HepG2 (cell line): ENCODE measurements around the gene CYP27A1. TPM values are rescaled to one million over a fixed set of nuclear protein-coding genes. Genes with fewer than 3 reads are reported as not detected.

Experiments used
- ATAC-seq: fragments of 200-7000 bp; cut with Tn5 transposase; 3 replicates; pipeline ENCODE4 v1.9.1; 2020; ENCODE audit warnings: mild to moderate bottlenecking, moderate library complexity
- BruUV-seq: library from RNA; stranded (reverse); fragments of 400-500 nt; replicated peaks from 2 replicates; lab custom pipeline; 2021; lab: Mats Ljungman, UMichigan
- CTCF ChIA-PET: fragments of 300-600 bp; formaldehyde crosslinking; extraction: SDS; loops from one replicate; lab custom pipeline; 2021; ENCODE audit warnings: low total read pairs, inconsistent platforms, low intra/inter-chr PET ratio; lab: Yijun Ruan, JAX
- POLR2A ChIA-PET: fragments of 350-600 bp; sonication (Branson Sonifier 250); formaldehyde crosslinking; loops from one replicate; lab custom pipeline; 2020; ENCODE audit warnings: antibody characterized with exemption, inconsistent platforms; lab: Yijun Ruan, JAX
- DNase-seq: peaks from one replicate; pipeline ENCODE4 v3.0.0-alpha.2; 2015; ENCODE audit warnings: low spot score
- FAIRE-seq: peaks from 3 replicates; lab custom pipeline; 2011; peaks lifted over from hg19 to GRCh38; lab: Jason Lieb, UNC
- H2AFZ ChIP-seq: one replicate; pipeline ENCODE4 v1.6.1; 2011; ENCODE audit warnings: low read length, inconsistent platforms
- H3K27ac ChIP-seq: fragments of 300-600 bp; 3 replicates; pipeline ENCODE4 v1.8.0; 2011; ENCODE audit warnings: mixed run types, mild to moderate bottlenecking, mixed read lengths, low read length, inconsistent platforms; ENCODE audit not compliant: insufficient read depth; ENCODE audit errors: extremely low read length
- H3K27me3 ChIP-seq, 2 experiments: fragments of 200-600 bp in 1 of 2; 2 replicates in 1 of 2; 3 replicates in 1 of 2; pipeline versions ENCODE4 v1.6.0 to v1.8.0; 2011; ENCODE audit warnings: low read length in 2 of 2, mild to moderate bottlenecking in 2 of 2, moderate library complexity in 2 of 2, inconsistent platforms in 1 of 2; ENCODE audit not compliant: insufficient read depth in 2 of 2, control insufficient read depth in 1 of 2
- H3K36me3 ChIP-seq, 2 experiments: fragments of 200-600 bp in 1 of 2; replicated peaks in 1 of 2; 2 replicates in 1 of 2; 3 replicates in 1 of 2; pipeline versions ENCODE4 v1.5.1 to v1.8.0; 2011; ENCODE audit warnings: low read length in 2 of 2, inconsistent platforms in 1 of 2; ENCODE audit not compliant: insufficient read depth in 2 of 2, control insufficient read depth in 1 of 2
- H3K4me1 ChIP-seq: 2 replicates; pipeline ENCODE4 v1.5.1; 2012; ENCODE audit warnings: low read length, inconsistent platforms; ENCODE audit not compliant: insufficient read depth
- H3K4me2 ChIP-seq: 2 replicates; pipeline ENCODE4 v1.6.0; 2011; ENCODE audit warnings: low read depth, low read length, inconsistent platforms
- H3K4me3 ChIP-seq, 3 experiments: fragments of 200-600 bp in 1 of 3; sonication (generic), shearing (Covaris generic) in 1 of 3; replicated peaks in 1 of 3; 2 replicates each; pipeline ENCODE4 v1.5.1; 2011 to 2016; ENCODE audit warnings: low read length in 3 of 3, inconsistent platforms in 2 of 3, low read depth in 2 of 3, mild to moderate bottlenecking in 2 of 3, control low read depth in 1 of 3, mixed read lengths in 1 of 3; ENCODE audit not compliant: insufficient read depth in 1 of 3
- H3K79me2 ChIP-seq: one replicate; pipeline ENCODE4 v1.6.1; 2011; ENCODE audit warnings: low read length, inconsistent platforms; ENCODE audit not compliant: insufficient read depth
- H3K9ac ChIP-seq: 2 replicates; pipeline ENCODE4 v1.6.0; 2011; ENCODE audit warnings: mild to moderate bottlenecking, low read depth, low read length, inconsistent platforms; ENCODE audit not compliant: insufficient read depth
- H3K9me3 ChIP-seq: 2 replicates; pipeline ENCODE4 v1.5.1; 2012; ENCODE audit warnings: mild to moderate bottlenecking, low read length
- H4K20me1 ChIP-seq: 2 replicates; pipeline ENCODE4 v1.6.0; 2011; ENCODE audit warnings: inconsistent platforms, mild to moderate bottlenecking, low read length, moderate library complexity; ENCODE audit not compliant: insufficient read depth
- AGO2 ChIP-seq: fragments of 200-400 bp; formaldehyde crosslinking; optimal IDR thresholded peaks from 2 replicates; pipeline ENCODE3; 2017; ENCODE audit warnings: mild to moderate bottlenecking, low read depth, low read length, moderate library complexity
- EEA1 ChIP-seq: sonication (generic); formaldehyde crosslinking; IDR thresholded peaks from 2 replicates; pipeline ENCODE4 v1.5.1; 2020; ENCODE audit warnings: mild to moderate bottlenecking, missing genetic modification reagents, borderline replicate concordance
- JUND ChIP-seq: sonication (generic); formaldehyde crosslinking; IDR thresholded peaks from 2 replicates; pipeline ENCODE4 v1.8.0; 2022; ENCODE audit warnings: mild to moderate bottlenecking, missing genetic modification reagents
- KLF16 ChIP-seq, 2 experiments: sonication (generic) in 1 of 2; formaldehyde crosslinking in 1 of 2; IDR thresholded peaks; 2 replicates each; pipeline versions ENCODE4 v1.6.1 to v1.8.0; 2016 to 2023; ENCODE audit warnings: missing genetic modification reagents in 2 of 2, missing compliant biosample characterization in 1 of 2
- NRL ChIP-seq: sonication (generic); formaldehyde crosslinking; IDR thresholded peaks from 2 replicates; pipeline ENCODE4 v1.5.0; 2020; ENCODE audit warnings: missing genetic modification reagents, mild to moderate bottlenecking, moderate library complexity, borderline replicate concordance
- TAF15 ChIP-seq: fragments of 200-400 bp; formaldehyde crosslinking; IDR thresholded peaks from one replicate; pipeline ENCODE4 v1.6.1; 2018; ENCODE audit warnings: mild to moderate bottlenecking, low read depth, low read length; ENCODE audit not compliant: poor library complexity, severe bottlenecking
- XBP1 ChIP-seq: sonication (generic); formaldehyde crosslinking; IDR thresholded peaks from 2 replicates; pipeline ENCODE4 v1.5.0; 2020; ENCODE audit warnings: missing genetic modification reagents
- ZNF567 ChIP-seq: sonication (generic); formaldehyde crosslinking; IDR thresholded peaks from 2 replicates; pipeline ENCODE4 v1.8.1; 2023; ENCODE audit warnings: mild to moderate bottlenecking, missing genetic modification reagents, borderline replicate concordance
- ZNF598 ChIP-seq: sonication (generic); formaldehyde crosslinking; IDR thresholded peaks from 2 replicates; pipeline ENCODE4 v1.5.1; 2020; ENCODE audit warnings: mild to moderate bottlenecking, missing genetic modification reagents, borderline replicate concordance
- ZNF891 ChIP-seq: sonication (generic); formaldehyde crosslinking; IDR thresholded peaks from 2 replicates; pipeline ENCODE4 v1.5.0; 2020; ENCODE audit warnings: mild to moderate bottlenecking, missing genetic modification reagents
- WGBS: methylation state at CpG from one replicate; pipeline ENCODE4 v1.1.6; 2017; ENCODE audit warnings: low lambda C conversion rate; 5-methylcytosine and 5-hydroxymethylcytosine counted together
- in situ Hi-C: cut with HindIII; loops from 2 replicates; pipeline ENCODE4 v1.10.0; 2017; ENCODE audit warnings: low pct_unique_long_range_greater_than_20kb; ENCODE audit not compliant: extremely low pct_ligation_motif_present
- intact Hi-C: fragments of 100-400 bp; cut with micrococcal nuclease; formaldehyde crosslinking; loops from one replicate; pipeline ENCODE4 v1.10.0; 2022; ENCODE audit not compliant: unreplicated experiment
- polyA plus RNA-seq, 8 experiments: library from polyadenylated mRNA; depleted of rRNA in 3 of 8; stranded (reverse) in 7 of 8; unstranded in 1 of 8; fragments of >200 nt; fragmentation: Illumina TruSeq in 4 of 8; extraction: Trizol in 4 of 8; gene quantifications; 2 replicates each; pipeline versions ENCODE4 v1.2.1 to v1.2.3, GENCODE V29; 2011 to 2016; ENCODE audit warnings: low read depth in 4 of 8, missing spikeins in 1 of 8, mixed read lengths in 1 of 8; ENCODE audit not compliant: insufficient read depth in 1 of 8
- total RNA-seq, 5 experiments: library from RNA; depleted of rRNA; stranded (reverse); fragments of >200 nt; fragmentation: Illumina TruSeq; extraction: Trizol; gene quantifications; 2 replicates each; pipeline ENCODE4 v1.2.3, GENCODE V29; 2016; ENCODE audit warnings: low read depth in 1 of 5
- TF ChIP-seq, protein P1 (sequence below): sonication (generic); formaldehyde crosslinking; IDR thresholded peaks from 2 replicates; pipeline ENCODE4 v1.8.1; 2023; ENCODE audit warnings: mild to moderate bottlenecking, missing genetic modification reagents
- TF ChIP-seq, protein P2 (sequence below): sonication (generic); formaldehyde crosslinking; IDR thresholded peaks from 2 replicates; pipeline ENCODE4 v1.8.1; 2023; ENCODE audit warnings: mild to moderate bottlenecking, missing genetic modification reagents, borderline replicate concordance
- TF ChIP-seq, protein P3 (sequence below): sonication (generic); formaldehyde crosslinking; IDR thresholded peaks from 2 replicates; pipeline ENCODE4 v1.5.0; 2020; ENCODE audit warnings: missing genetic modification reagents

CYP27A1 gene
- total and polyA plus RNA-seq, 2 of the 13 experiments (the other 11 are each of a cell fraction or from before 2014, with no cell fraction given): 157 to 266 TPM

DNA sequence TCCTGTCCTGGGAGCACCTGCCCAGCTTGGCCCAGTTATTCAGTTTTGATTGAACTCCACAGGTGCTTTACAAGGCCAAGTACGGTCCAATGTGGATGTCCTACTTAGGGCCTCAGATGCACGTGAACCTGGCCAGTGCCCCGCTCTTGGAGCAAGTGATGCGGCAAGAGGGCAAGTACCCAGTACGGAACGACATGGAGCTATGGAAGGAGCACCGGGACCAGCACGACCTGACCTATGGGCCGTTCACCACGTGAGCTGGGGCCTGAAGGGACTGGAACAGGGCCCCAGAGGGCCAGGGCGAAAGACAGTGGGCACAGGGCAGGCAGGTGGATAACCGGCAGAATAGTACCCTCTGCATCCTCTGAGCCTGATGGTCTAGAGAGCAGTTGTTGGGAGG, 27.6 kb downstream of the CYP27A1 start:
- ChIA-PET CTCF (no interaction called here), POLR2A (no interaction called here)
- H3K4me1 ChIP-seq: peaks cover 32% of the 10 kb centered on the region
- no peaks in the 10 kb centered on the region for H3K27me3 ChIP-seq
- H3K9ac ChIP-seq: no peak overlapping the region
- no peak for ATAC-seq
- no peak for DNase-seq
- peaks cover 37% of the 10 kb centered on the region for H3K79me2 ChIP-seq
- no peak overlapping the region for H2AFZ ChIP-seq
- in situ Hi-C loops: no loop called here
- intact Hi-C loops: loop anchor here (5.0 kb wide), 1 partner anchor 77 kb away; no protein-coding TSS in a partner anchor
- H3K27ac ChIP-seq: no peak overlapping the region
- H3K4me2 ChIP-seq: no peak overlapping the region
- 96% methylated on average over 12 of the region's 12 CpGs for WGBS
- peak; percentile 31 for TF ChIP-seq AGO2
- TF ChIP-seq, protein P1, sequence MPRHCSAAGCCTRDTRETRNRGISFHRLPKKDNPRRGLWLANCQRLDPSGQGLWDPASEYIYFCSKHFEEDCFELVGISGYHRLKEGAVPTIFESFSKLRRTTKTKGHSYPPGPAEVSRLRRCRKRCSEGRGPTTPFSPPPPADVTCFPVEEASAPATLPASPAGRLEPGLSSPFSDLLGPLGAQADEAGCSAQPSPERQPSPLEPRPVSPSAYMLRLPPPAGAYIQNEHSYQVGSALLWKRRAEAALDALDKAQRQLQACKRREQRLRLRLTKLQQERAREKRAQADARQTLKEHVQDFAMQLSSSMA: 0 out of 2 replicates have a peak, but pooled peaks have one; percentile 69
- no peak for TF ChIP-seq ZNF598 (CRISPR knock-in tag)
- TF ChIP-seq ZNF891: 0 out of 2 replicates have a peak, but pooled peaks have one; percentile 51
- TF ChIP-seq NRL (CRISPR knock-in tag): 0 out of 2 replicates have a peak, but pooled peaks have one; percentile 61
- TF ChIP-seq, protein P2, sequence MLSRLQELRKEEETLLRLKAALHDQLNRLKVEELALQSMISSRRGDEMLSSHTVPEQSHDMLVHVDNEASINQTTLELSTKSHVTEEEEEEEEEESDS (CRISPR knock-in tag): no peak
- TF ChIP-seq EEA1 (CRISPR knock-in tag): 0 out of 2 replicates have a peak, but pooled peaks have one; percentile 24
- no TSS peak for BruUV-seq
- H3K9me3 ChIP-seq: peaks cover 3% of the 10 kb centered on the region; the same call in 1 of the 2 replicates
- no peak for FAIRE-seq
- peaks cover 3% of the 10 kb centered on the region; the same call in 1 of the 2 replicates for H4K20me1 ChIP-seq
- peaks cover 29 to 51% of the 10 kb centered on the region in 2 experiments for H3K36me3 ChIP-seq
- no peak overlapping the region for H3K4me3 ChIP-seq

DNA sequence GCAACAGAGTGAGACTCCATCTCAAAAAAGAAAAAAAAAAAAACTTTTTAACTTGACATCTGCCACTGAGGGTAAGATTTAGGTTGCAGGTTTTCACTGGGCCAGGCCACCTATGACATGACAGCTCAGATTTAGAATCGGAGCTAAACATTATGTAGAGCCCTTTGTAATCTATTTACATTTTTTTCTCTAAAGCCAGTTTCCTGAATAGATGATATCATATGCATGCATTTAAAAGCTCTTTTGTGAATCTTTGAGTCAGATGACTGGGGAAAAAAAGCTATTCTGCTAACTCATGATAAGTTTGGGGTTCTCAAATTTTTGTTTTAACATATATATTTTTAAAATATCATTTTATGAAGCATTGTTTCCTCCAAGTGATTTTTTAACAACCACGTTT, 28.3 kb downstream of the CYP27A1 start:
- POLR2A ChIA-PET: no interaction called here
- Histone ChIP-seq H3K27me3 (no peaks in the 10 kb centered on the region), H3K9me3 (no peaks in the 10 kb centered on the region), H3K4me3 (no peak overlapping the region), H3K9ac (no peak overlapping the region), H4K20me1 (peaks cover 2% of the 10 kb centered on the region; the same call in 1 of the 2 replicates), H3K79me2 (peaks cover 37% of the 10 kb centered on the region), H3K36me3 (peaks cover 35 to 58% of the 10 kb centered on the region in 2 experiments), H3K4me2 (no peak overlapping the region), H3K27ac (no peak overlapping the region), H3K4me1 (peaks cover 27% of the 10 kb centered on the region), H2AFZ (no peak overlapping the region)
- FAIRE-seq (no peak), ATAC-seq (no peak), DNase-seq (no peak)
- no TSS peak for BruUV-seq
- in situ Hi-C loops: no loop called here
- intact Hi-C loops: no loop called here
- CTCF ChIA-PET: no interaction called here
- 95% methylated on average over 2 of the region's 2 CpGs for WGBS
- TF ChIP-seq JUND (CRISPR knock-in tag) (no peak), TAF15 (no peak), XBP1 (CRISPR knock-in tag) (no peak), ZNF567 (no peak), KLF16 (CRISPR knock-in tag; IDR thresholded peaks at IDR 0.05) (no peak)
- TF ChIP-seq, protein P3, sequence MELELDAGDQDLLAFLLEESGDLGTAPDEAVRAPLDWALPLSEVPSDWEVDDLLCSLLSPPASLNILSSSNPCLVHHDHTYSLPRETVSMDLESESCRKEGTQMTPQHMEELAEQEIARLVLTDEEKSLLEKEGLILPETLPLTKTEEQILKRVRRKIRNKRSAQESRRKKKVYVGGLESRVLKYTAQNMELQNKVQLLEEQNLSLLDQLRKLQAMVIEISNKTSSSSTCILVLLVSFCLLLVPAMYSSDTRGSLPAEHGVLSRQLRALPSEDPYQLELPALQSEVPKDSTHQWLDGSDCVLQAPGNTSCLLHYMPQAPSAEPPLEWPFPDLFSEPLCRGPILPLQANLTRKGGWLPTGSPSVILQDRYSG (CRISPR knock-in tag): no peak
